Endothelial cell of hepatic sinusoid (primary cell): Measurements from ENCODE around the gene ARL2BP.

Experiments
- in situ Hi-C: cut with HindIII; loops from 2 replicates; pipeline ENCODE4 v1.10.0; 2017; ENCODE audit warnings: low sequenced_read_pairs

The ARL2BP gene

GRCh38 chr16:57281791-57282190 lies 36.7 kb downstream of the ARL2BP start:
- in situ Hi-C loops, result no loop called here

DNA sequence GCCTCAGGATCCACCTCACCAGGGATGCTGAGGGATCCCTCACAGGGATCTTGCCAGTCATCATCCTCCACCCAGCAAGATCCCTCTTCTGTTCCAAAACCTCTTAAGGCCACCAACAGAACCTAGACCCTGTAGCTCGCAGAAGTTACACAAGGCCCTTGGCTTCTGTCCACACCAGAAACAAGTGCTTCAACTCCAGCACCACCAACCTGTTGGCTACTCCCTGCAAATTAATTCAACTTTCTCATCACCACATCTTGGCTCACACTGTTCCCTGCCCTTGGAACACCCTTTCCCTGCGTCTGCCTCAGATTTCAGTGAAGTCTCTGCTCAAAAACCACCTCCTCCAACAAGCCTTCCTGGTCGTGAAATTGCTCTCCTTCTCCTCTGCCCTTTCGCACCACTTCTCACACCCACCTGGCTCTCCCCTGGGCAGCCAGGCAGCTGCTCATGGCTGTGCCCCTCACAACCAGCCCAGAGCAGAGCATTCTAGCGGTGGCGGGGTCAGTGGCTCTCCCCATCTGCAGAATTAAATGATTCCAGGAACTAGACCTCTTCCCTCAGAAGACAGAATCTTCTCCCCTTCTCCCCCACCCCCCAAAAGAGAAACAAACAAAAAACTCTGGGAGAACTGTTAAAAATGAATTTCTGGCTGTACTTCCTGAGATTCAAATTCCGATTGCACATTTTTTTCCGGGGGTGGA lies 37.6 kb downstream of the ARL2BP start:
- in situ Hi-C loops, result no loop called here

DNA sequence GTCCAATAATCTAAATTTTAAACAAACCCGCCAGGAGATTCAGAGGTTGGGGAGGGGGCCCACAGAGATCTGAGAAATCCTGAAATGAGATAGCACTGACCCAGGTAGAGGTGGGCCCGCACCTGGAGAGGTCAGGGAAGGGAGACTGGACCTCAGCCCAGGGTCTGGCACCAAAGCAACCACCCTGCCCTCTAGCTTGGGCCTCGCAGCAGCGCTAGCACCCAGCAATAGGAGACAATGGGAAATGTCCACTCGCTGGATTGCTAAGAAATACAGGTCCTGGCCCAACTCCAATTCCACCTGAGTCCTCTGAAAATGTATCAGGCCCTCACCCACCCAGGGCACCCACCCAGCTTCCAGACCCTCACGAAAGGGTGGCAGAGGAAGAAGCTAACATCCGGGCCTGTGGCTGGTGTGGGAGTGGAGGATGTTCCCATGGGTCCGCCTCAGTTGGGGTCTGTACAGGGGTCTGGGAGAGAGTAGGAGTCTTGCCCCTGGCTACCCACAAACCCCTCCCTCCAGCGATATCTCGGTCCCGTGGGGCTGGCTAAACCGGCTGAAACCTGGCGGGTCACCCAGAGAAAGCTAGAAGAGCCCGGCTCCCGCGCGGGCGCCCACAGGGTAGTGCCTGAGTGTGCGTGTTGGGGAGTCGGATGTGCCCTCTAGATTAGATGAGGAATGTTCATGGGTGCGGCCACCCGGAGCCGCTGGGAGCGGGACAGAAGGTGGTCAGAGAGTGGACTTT lies 38.3 kb downstream of the ARL2BP start:
- in situ Hi-C loops, result no loop called here

DNA sequence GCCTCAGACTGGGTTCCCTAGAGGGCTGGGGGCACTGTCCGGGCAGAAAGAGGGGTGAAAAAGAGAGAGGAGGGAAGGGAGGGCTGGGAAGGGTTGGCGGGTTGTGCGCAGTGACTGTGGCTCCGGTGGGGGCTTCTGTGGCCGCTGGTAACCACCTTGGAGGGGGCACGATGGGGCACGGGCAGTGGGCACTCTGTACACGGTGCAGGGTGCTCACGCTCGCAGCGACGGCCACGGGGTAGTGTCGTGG lies 38.8 kb downstream of the ARL2BP start:
- in situ Hi-C loops, result no loop called here

GRCh38 chr16:57284209-57284951 lies 39.3 kb downstream of the ARL2BP start, which contains the start of gene PLLP:
TSS of gene PLLP (minus strand) at chr16:57284672. CDS start at chr16:57284540, 132 bp downstream.
- in situ Hi-C loops, result no loop called here

- in situ Hi-C loops, result no loop called here
Measured at GRCh38 chr16:57284952-57285363, 39.9 kb downstream of the ARL2BP start.

DNA sequence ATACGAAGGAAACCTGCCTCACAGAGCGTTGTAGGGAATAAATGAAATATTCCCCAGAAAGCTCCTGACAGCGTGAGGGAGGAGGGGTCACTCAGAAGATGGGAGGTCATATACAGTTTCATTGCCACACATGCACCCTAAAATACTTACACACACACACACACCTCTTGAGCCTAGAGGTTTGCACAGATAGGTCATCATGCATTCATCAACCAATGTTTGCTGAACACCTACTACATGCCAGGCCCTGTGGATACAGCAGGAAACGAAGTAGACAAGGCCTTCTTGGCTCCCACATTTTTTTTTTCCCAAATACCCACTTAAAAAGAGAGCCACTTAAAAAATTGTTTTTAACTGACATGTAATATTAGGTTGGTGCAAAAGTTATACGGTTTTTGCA lies 40.3 kb downstream of the ARL2BP start:
- in situ Hi-C loops, result no loop called here

DNA sequence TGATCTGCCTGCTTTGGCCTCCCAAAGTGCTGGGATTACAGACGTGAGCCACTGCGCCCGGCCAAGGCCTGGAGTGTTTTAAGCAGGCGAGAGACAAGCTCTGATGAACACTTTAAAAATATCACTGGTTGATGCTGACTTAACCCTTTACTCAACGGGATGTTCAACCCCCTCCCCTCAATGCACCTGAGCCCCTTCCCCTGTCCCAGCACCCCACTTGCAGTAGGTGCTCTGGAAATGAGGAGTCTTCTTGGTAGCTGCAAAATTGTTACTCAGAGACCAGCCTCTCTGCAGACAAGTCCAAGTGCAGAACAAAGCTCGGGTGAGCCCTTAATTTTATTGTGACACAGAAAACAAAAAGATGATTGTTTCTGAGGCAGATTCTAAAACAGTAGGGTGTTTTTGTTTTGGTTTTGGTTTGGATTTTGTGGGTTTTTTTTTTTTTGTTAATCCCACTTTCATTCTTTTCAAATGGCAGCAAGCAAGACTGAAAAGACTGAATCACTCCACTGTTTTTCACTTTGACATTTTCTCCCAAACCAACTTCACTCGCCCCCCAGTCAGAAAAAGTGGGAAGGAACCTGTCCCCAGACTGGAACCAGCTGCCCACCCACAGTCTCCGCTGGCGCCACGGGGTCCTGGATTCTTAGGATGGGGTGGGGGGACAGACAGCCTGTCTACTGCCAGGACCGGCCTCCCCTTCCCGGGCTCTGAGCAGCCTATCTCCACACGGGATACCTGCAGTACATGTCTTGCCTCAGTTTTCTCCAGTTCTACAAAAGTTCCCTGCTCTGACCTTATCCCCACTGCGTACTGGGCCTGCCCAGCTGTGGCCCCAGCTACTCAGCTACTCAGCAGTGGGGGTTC lies 44.6 kb downstream of the ARL2BP start:
- in situ Hi-C loops, result loop anchor here (10.0 kb wide), 1 partner anchor 45 kb away; the partner anchor contains the start of gene ARL2BP

DNA sequence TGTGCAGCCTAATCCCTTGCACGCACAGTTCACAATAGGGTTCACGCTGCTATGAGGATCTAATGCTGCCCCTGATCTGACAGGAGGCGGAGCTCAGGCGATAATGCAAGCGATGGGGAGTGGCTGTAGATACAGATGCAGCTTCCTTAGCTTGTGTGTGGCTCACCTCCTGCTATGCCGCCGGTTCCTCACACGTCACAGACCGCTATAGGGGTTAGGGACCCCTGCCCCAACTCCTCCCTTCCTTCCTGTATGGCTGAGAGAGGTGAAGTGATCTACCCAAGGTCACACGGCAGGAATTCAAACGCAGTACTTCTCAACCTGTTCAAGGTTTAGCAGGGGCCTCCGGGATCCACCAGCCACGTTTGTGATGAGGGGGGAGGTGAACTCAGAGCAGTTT lies 52.8 kb downstream of the ARL2BP start:
- in situ Hi-C loops, result loop anchor here (10.0 kb wide), 1 partner anchor 53 kb away; the partner anchor contains the start of gene ARL2BP

DNA sequence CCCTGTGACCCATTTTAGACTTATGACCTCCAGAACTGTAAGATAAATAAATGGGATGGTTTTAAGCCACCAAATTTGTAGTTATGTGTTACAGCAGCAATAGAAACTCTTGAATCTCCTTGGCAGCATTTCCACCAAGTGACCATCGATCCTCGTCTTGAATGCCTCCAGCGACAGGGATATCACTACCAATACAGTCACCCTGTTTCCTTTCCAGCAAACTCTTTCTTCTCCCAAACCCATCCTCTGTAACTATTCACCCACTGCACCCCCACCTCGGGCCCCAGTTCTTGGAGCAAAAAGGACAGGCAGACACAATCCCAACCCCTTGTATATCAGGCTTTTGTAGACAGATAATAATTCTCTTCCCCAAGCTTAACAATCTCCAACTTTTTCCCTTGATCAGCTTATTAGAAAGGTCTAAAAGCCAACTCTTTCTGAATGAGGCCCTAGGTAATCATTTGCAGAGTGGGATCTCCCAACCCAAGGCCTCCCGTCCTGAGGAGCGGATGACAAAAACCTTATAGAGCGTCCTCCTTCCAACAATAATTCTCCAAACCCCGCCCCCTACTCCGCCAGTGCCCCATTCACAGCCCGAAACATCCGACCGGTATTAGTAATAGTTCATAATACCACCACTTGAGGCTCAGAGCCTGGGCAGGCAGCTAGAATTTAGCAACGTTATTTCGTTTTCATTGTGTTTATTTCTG lies 54.1 kb downstream of the ARL2BP start:
- in situ Hi-C loops, result loop anchor here (10.0 kb wide), 1 partner anchor 54 kb away; the partner anchor contains the start of gene ARL2BP

- in situ Hi-C loops, result loop anchor here (10.0 kb wide), 1 partner anchor 55 kb away; the partner anchor contains the start of gene ARL2BP
Measured at GRCh38 chr16:57299719-57300386, 54.8 kb downstream of the ARL2BP start.

- in situ Hi-C loops, result no loop called here
Measured at GRCh38 chr16:57300387-57301125, 55.5 kb downstream of the ARL2BP start.

DNA sequence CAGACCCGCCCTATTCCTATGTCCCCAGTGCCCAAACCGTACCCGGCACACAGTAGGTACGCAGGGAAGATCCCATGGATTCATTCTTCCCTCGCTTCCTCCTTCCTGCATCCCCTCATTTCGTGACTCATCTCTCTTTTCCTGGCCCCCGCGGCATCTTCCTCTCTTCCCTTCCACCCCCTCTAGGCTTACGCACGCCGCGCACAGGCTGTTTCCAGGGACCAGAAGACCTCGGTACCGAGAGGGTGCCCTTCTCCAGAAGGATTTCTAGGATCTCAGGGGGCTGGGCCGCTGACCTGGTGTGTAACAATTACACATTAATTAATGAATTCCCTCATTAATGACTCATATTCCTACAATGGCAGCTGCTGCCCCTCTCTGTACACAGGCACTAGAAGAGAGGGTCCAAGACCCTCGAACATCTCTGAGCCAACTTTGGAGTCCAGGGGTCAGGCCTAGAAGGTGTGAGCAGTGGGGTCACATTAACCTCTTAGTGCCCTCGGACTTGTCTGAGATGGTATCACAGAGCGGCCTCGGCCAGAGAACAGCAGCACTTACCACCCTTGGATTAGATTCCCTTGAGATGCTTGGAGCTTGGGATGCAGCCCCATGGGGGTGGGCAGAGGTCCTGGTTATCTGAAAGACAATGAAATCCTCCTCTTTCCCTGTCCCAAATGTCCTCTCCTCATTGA lies 56.2 kb downstream of the ARL2BP start:
- in situ Hi-C loops, result no loop called here
